ENCODE measurements around the gene SLC4A5.

GRCh38 chr2:74238879-74239278 is 104.3 kb downstream of the SLC4A5 start:
- no peak for TF ChIP-seq CTCF (IDR thresholded peaks at IDR 0.05)
- no peak for TF ChIP-seq ZFX (IDR thresholded peaks at IDR 0.05; ENCODE audit: borderline replicate concordance)

All from 22Rv1 (cell line).